AG09319 (cell line): ENCODE results near the gene SPATA3.

Experiments used
- DNase-seq: peaks from one replicate; pipeline ENCODE4 v3.0.0-alpha.2; 2010; ENCODE audit warnings: low read depth; ENCODE audit errors: extremely low read depth
- CTCF ChIP-seq: IDR thresholded peaks from 2 replicates; pipeline ENCODE4 v1.5.1; 2011; ENCODE audit warnings: low read depth, mild to moderate bottlenecking, inconsistent platforms, low read length, moderate library complexity

The SPATA3 gene

GRCh38 chr2:231032575-231033140, 36.7 kb downstream of the SPATA3 start:
- no peak for DNase-seq
- TF ChIP-seq CTCF, result no peak

GRCh38 chr2:231033147-231034132, 37.5 kb downstream of the SPATA3 start:
- DNase-seq, result no peak
- no peak for TF ChIP-seq CTCF

- no peak for TF ChIP-seq CTCF
- DNase-seq, result no peak
Observed at GRCh38 chr2:231034291-231034882, 38.5 kb downstream of the SPATA3 start.

- no peak for DNase-seq
- TF ChIP-seq CTCF, result no peak
Observed at GRCh38 chr2:231036131-231036530, 40.2 kb downstream of the SPATA3 start.

- no peak for DNase-seq
Observed at GRCh38 chr2:231036578-231037106, 40.7 kb downstream of the SPATA3 start.

GRCh38 chr2:231037202-231037730, 41.3 kb downstream of the SPATA3 start, which contains the start of gene C2orf72:
Gene C2orf72 (plus strand): TSS chr2:231037523. CDS start chr2:231037566, 43 bp downstream.
- TF ChIP-seq CTCF, result no peak
- DNase-seq, result no peak

More at GRCh38 chr2:231036578-231037106, 40.7 kb downstream of the SPATA3 start:
- no peak for TF ChIP-seq CTCF
